HG03159 (cell line): ENCODE results near the gene KATNB1.

Source experiments
- ATAC-seq: cut with Tn5 transposase; IDR thresholded peaks from one replicate; pipeline ENCODE4 v1.9.1; 2021; ENCODE audit warnings: mild to moderate bottlenecking, moderate library complexity; ENCODE audit not compliant: unreplicated experiment

The KATNB1 gene

GRCh38 chr16:57755061-57755684 lies 19.6 kb downstream of the KATNB1 start:
- ATAC-seq, result no peak

- ATAC-seq, result no peak
Measured at GRCh38 chr16:57755726-57756423, 20.3 kb downstream of the KATNB1 start.

GRCh38 chr16:57756424-57757325 lies 21.1 kb downstream of the KATNB1 start:
- no peak for ATAC-seq

GRCh38 chr16:57757326-57757786 lies 21.8 kb downstream of the KATNB1 start:
- peak; percentile 75 for ATAC-seq

GRCh38 chr16:57757883-57758282 lies 22.3 kb downstream of the KATNB1 start:
- no peak for ATAC-seq

- ATAC-seq, result no peak
Measured at GRCh38 chr16:57758331-57759117, 23.0 kb downstream of the KATNB1 start.

GRCh38 chr16:57759131-57759530 lies 23.6 kb downstream of the KATNB1 start:
- no peak for ATAC-seq

GRCh38 chr16:57759541-57760356 lies 24.2 kb downstream of the KATNB1 start:
- no peak for ATAC-seq

GRCh38 chr16:57760357-57761160 lies 25.0 kb downstream of the KATNB1 start:
- ATAC-seq, result no peak

GRCh38 chr16:57761301-57761700 lies 25.7 kb downstream of the KATNB1 start:
- no peak for ATAC-seq

GRCh38 chr16:57761957-57762356 lies 26.4 kb downstream of the KATNB1 start:
- no peak for ATAC-seq

- ATAC-seq, result no peak
Measured at GRCh38 chr16:57762365-57763040, 26.9 kb downstream of the KATNB1 start.

GRCh38 chr16:57763285-57764005 lies 27.9 kb downstream of the KATNB1 start:
- no peak for ATAC-seq

- ATAC-seq, result no peak
Measured at GRCh38 chr16:57764006-57764340, 28.4 kb downstream of the KATNB1 start.

GRCh38 chr16:57764341-57765159 lies 29.0 kb downstream of the KATNB1 start:
- no peak for ATAC-seq

GRCh38 chr16:57765160-57765728 lies 29.7 kb downstream of the KATNB1 start:
- no peak for ATAC-seq
